Caco-2 (cell line): Measurements from ENCODE around the gene KDM2B. TPM values are rescaled to one million over a fixed set of nuclear protein-coding genes. Genes with fewer than 3 reads are reported as not detected.

Experiments used
- BruUV-seq: library from RNA; stranded (reverse); fragments of 400-500 nt; replicated peaks from 2 replicates; lab custom pipeline; 2021; lab: Mats Ljungman, UMichigan
- CTCF ChIA-PET: fragments of 300-600 bp; sonication (Branson Sonifier 250); formaldehyde crosslinking; loops from one replicate; lab custom pipeline; 2022; ENCODE audit warnings: antibody characterized with exemption; lab: Charles Lee
- POLR2A ChIA-PET: fragments of 300-600 bp; sonication (Branson Sonifier 250); formaldehyde crosslinking; loops from one replicate; lab custom pipeline; 2022; ENCODE audit warnings: antibody characterized with exemption; lab: Charles Lee
- DNase-seq, 2 experiments: peaks; one replicate each; pipeline versions ENCODE4 v3.0.0 to v3.0.0-alpha.2; 2020 to 2022
- H3K27me3 ChIP-seq: replicated peaks from 2 replicates; pipeline ENCODE4 v1.6.0; 2011; ENCODE audit warnings: low read length; ENCODE audit not compliant: control insufficient read depth, insufficient read depth
- H3K36me3 ChIP-seq: 2 replicates; pipeline ENCODE4 v1.5.1; 2011; ENCODE audit warnings: low read length; ENCODE audit not compliant: control insufficient read depth, insufficient read depth
- H3K4me1 ChIP-seq: fragments of 250-450 bp; sonication (Bioruptor Pico); 2 replicates; pipeline ENCODE4 v1.5.1; 2020; ENCODE audit warnings: mild to moderate bottlenecking
- H3K4me3 ChIP-seq: 2 replicates; pipeline ENCODE4 v1.5.1; 2011; ENCODE audit warnings: low read depth, mild to moderate bottlenecking, control low read depth, low read length
- H3K9me3 ChIP-seq: fragments of 250-450 bp; sonication (Bioruptor Pico); 2 replicates; pipeline ENCODE4 v1.5.1; 2020; ENCODE audit warnings: mild to moderate bottlenecking, moderate library complexity
- H3K27ac Mint-ChIP-seq: one replicate; pipeline ENCODE4 v1.8.0; 2022; ENCODE audit warnings: mixed read lengths; ENCODE audit not compliant: unreplicated experiment
- H3K27me3 Mint-ChIP-seq: one replicate; pipeline ENCODE4 v1.8.0; 2022; ENCODE audit warnings: mixed read lengths; ENCODE audit not compliant: insufficient read depth, unreplicated experiment
- H3K36me3 Mint-ChIP-seq: one replicate; pipeline ENCODE4 v1.8.0; 2022; ENCODE audit warnings: mild to moderate bottlenecking, mixed read lengths; ENCODE audit not compliant: insufficient read depth, unreplicated experiment
- H3K4me1 Mint-ChIP-seq: one replicate; pipeline ENCODE4 v1.8.0; 2022; ENCODE audit warnings: low read depth, mixed read lengths; ENCODE audit not compliant: unreplicated experiment
- H3K4me3 Mint-ChIP-seq: one replicate; pipeline ENCODE4 v1.8.0; 2022; ENCODE audit warnings: mild to moderate bottlenecking, moderate library complexity, mixed read lengths; ENCODE audit not compliant: unreplicated experiment
- H3K9me3 Mint-ChIP-seq: one replicate; pipeline ENCODE4 v1.8.0; 2022; ENCODE audit warnings: mixed read lengths; ENCODE audit not compliant: unreplicated experiment
- CTCF ChIP-seq, 2 experiments: fragments of 200-600 bp in 1 of 2; IDR thresholded peaks; 1 replicate in 1 of 2; 2 replicates in 1 of 2; pipeline versions ENCODE4 v1.5.1 to v1.8.0; 2011 to 2022; ENCODE audit warnings: antibody characterized with exemption in 1 of 2, control low read depth in 1 of 2, inconsistent platforms in 1 of 2, low read depth in 1 of 2, low read length in 1 of 2, mild to moderate bottlenecking in 1 of 2, moderate library complexity in 1 of 2; ENCODE audit not compliant: insufficient read depth in 1 of 2, severe bottlenecking in 1 of 2, unreplicated experiment in 1 of 2
- intact Hi-C: fragments of 100-400 bp; cut with micrococcal nuclease; formaldehyde crosslinking; loops from one replicate; pipeline ENCODE4 v1.10.0; 2022; ENCODE audit not compliant: unreplicated experiment
- total RNA-seq: library from RNA; stranded (reverse); gene quantifications from 2 replicates; pipeline ENCODE4 v1.2.3, GENCODE V29; 2022

KDM2B gene
- total RNA-seq, 1 experiment from 2014 or later, result 48.4 TPM

- intact Hi-C loops, result no loop called here
- Mint-ChIP-seq H3K27ac (no peak overlapping the region), H3K9me3 (no peaks in the 10 kb centered on the region), H3K27me3 (no peaks in the 10 kb centered on the region), H3K36me3 (no peaks in the 10 kb centered on the region), H3K4me1 (peaks cover 8% of the 10 kb centered on the region), H3K4me3 (no peak overlapping the region)
- Histone ChIP-seq H3K36me3 (no peaks in the 10 kb centered on the region), H3K4me1 (no peaks in the 10 kb centered on the region), H3K27me3 (no peaks in the 10 kb centered on the region), H3K4me3 (no peak overlapping the region), H3K9me3 (no peaks in the 10 kb centered on the region)
- TF ChIP-seq CTCF (IDR thresholded peaks at IDR 0.05; ENCODE audit: insufficient read depth in 1 of 2, low read depth in 1 of 2, low read length in 1 of 2, severe bottlenecking in 1 of 2, unreplicated experiment in 1 of 2), result no peak
- ChIA-PET CTCF (no interaction called here), POLR2A (no interaction called here)
- DNase-seq, result no peak
- BruUV-seq, result no TSS peak
Measured at GRCh38 chr12:121392325-121392716, 188.5 kb downstream of the KDM2B start.

- H3K27ac Mint-ChIP-seq, result no peak overlapping the region
- DNase-seq, result no peak
- peaks cover 8% of the 10 kb centered on the region for H3K4me1 Mint-ChIP-seq
- no peaks in the 10 kb centered on the region for H3K4me1 ChIP-seq
- H3K9me3 Mint-ChIP-seq, result no peaks in the 10 kb centered on the region
- H3K27me3 Mint-ChIP-seq, result no peaks in the 10 kb centered on the region
- H3K36me3 Mint-ChIP-seq, result no peaks in the 10 kb centered on the region
- no TSS peak for BruUV-seq
- H3K4me3 Mint-ChIP-seq, result no peak overlapping the region
- no peak for TF ChIP-seq CTCF (IDR thresholded peaks at IDR 0.05; ENCODE audit: insufficient read depth in 1 of 2, low read depth in 1 of 2, low read length in 1 of 2, severe bottlenecking in 1 of 2, unreplicated experiment in 1 of 2)
- H3K27me3 ChIP-seq, result no peaks in the 10 kb centered on the region
- no peaks in the 10 kb centered on the region for H3K36me3 ChIP-seq
- H3K4me3 ChIP-seq, result no peak overlapping the region
- ChIA-PET POLR2A (no interaction called here), CTCF (no interaction called here)
- H3K9me3 ChIP-seq, result no peaks in the 10 kb centered on the region
- intact Hi-C loops, result no loop called here
Measured at GRCh38 chr12:121391619-121392324, 189.1 kb downstream of the KDM2B start.

- Histone ChIP-seq H3K4me3 (no peak overlapping the region), H3K27me3 (no peaks in the 10 kb centered on the region), H3K4me1 (no peaks in the 10 kb centered on the region), H3K36me3 (no peaks in the 10 kb centered on the region), H3K9me3 (no peaks in the 10 kb centered on the region)
- Mint-ChIP-seq H3K4me1 (peaks cover 8% of the 10 kb centered on the region), H3K9me3 (no peaks in the 10 kb centered on the region), H3K27ac (no peak overlapping the region), H3K36me3 (no peaks in the 10 kb centered on the region), H3K4me3 (no peak overlapping the region), H3K27me3 (no peaks in the 10 kb centered on the region)
- CTCF ChIA-PET, result no interaction called here
- intact Hi-C loops, result no loop called here
- POLR2A ChIA-PET, result no interaction called here
- no peak for DNase-seq
- no peak for TF ChIP-seq CTCF (IDR thresholded peaks at IDR 0.05; ENCODE audit: insufficient read depth in 1 of 2, low read depth in 1 of 2, low read length in 1 of 2, severe bottlenecking in 1 of 2, unreplicated experiment in 1 of 2)
- BruUV-seq, result no TSS peak
Measured at GRCh38 chr12:121390856-121391255, 190.0 kb downstream of the KDM2B start.
